NCI-H187 (cell line): ENCODE data around the gene PNCK.
"Not testable (repeated sequence)": the region's sequence is repeated elsewhere in the genome, so short reads cannot be mapped to it uniquely, and the experiment has no call there.

Experiments used
- DNase-seq, 2 experiments: peaks; one replicate each; lab custom pipeline; 2025; lab: John Stamatoyannopoulos, UW

The PNCK gene

DNA sequence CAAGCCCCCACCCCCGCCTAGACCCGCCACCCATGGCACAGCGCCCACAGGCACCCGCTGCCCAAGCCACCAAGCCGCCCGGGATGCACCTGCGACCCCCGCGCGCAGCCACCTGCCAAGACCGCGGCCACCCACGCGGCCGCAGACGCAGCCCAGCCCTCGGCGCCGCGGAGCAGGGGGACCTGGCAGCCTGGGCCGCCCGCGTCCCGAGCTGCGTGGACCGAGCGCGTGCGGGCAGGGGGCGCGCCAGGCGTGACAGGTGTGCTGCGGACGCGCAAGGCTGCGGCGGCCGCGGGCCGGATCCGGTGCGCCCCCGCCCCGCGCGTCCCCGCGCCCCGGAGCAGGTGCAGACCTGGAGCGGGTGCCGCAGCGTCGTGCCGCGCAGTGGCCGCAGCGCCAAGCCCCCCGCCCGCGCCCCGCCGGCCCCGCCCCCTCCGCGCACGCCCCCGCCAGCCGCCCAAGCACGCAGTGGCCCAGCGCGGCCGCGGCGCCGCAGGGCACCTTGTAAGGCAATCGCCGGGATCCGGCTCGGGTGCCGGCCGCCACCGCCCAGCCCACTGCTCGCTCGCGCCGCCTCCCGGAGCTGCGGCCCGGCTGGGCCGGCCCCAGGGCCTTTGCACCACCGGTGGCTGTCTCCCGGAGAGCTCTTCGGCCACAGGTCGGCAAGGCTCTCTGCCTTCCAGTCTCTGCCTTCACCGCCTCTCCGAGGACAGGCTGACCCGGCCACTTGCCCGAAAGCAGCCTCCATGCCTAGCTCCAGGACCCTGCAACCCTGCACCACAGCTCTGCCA is at the start of gene PNCK:
Gene PNCK, minus strand, starts transcription at position 386 of the 791 bp plus-strand sequence. CDS start 737 bp downstream, outside the sequence.
- DNase-seq, result no peak

DNA sequence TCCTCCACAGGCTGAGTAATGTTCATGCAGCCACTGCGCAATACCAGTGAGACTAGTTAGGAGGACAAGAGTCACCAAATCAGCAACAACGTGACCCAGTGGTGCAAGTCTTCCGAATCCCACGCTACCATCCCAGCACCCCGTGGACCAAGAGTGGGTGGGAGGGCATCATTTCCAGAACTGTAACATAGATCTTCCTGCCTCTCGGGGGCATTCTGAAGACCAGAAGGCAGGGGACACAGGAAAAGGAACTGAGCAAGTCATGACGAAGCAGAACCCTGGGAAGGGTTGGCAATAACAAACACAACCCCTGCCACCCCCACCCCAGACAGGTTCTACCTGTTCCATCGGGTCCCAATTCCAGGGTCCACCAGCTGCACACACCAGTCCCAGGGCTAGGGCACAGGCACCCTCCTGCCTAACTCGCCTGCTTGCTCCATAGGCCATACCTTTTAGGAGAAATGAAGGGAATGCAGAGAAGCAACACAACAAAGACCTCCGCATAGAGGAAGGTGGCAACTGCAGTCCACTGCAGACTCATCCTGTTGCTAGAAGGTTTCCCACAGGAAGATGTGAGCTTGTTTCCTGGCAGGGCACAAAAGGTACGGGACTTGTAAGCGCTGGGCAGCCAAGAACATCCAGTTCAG is 49.2 kb upstream of the PNCK start:
- no peak for DNase-seq

DNA sequence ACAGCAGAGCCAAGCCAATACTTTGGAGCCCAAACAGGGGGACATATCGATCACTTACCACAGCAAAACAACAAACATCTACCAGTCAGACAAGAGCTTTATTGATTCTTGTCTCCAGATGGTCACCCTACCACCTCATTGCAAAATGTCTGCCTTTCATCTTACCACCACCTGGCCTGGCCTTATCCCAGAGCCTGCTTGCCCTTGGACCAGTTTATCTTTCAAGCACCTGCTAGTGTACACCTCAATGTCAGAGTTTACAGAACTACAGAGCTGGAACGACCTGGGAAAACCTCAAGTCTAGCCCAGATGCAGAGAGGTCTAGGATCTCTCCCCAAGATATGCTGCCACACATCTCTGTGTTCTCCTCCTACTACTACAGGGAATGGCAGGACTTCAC is 46.1 kb upstream of the PNCK start:
- no peak for DNase-seq

DNA sequence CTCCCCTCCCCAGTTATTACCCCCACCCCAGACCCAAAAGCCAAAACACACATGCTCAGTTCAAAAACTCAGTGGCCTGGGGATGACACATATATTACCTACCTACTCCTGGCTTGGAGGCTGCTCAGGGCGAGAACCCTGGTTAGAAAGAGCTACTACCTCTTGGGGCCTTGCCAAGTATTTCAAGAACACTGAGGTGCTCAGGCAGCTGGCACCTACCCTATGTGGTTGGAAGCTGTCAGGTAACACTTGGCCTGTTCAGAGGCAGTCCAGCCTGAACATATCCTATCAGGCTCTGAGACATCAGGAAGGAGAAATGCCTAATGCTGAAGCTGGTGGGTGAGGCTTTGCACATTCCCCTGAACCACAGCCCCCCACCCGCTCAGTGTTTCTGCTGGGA is 45.6 kb upstream of the PNCK start:
- DNase-seq, result no peak

DNA sequence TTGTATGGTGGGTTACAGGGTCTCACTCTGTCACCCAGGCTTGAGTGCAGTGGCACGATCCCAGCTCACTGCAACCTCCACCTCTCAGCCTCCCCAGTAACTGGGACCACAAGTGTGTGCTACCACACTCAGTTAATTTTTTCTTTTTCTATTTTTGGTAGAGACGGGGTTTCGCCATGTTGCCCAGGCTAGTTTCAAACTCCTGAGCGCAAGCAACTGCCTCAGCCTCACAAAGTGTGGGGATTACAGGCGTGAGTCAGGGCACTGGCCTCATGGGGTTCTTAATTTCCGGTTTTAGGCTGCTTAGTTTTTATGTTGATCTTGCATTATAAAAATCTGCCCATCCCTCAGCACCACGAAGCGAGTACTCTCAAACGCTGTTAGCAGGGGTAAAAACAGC is 43.8 kb upstream of the PNCK start:
- DNase-seq, result no peak

DNA sequence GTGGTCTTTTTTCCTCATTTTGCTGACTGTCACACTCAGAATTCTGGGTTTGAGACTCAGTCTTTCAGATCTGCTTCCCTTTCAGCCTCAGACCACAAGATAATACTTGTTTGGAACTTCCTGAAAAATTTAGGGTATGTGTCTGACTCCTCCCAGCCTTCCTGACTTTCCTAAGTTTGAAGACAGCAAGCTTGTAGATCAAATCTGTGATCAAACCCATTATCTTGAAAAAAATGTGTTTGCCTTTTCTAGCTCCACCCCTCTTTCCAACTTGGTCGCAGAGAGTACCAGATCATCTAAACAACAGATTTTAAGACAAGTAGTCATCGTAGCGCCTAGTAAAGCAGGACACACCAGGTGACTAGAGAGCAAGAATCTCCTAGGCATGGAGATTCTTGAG is 40.6 kb upstream of the PNCK start:
- DNase-seq, result no peak

DNA sequence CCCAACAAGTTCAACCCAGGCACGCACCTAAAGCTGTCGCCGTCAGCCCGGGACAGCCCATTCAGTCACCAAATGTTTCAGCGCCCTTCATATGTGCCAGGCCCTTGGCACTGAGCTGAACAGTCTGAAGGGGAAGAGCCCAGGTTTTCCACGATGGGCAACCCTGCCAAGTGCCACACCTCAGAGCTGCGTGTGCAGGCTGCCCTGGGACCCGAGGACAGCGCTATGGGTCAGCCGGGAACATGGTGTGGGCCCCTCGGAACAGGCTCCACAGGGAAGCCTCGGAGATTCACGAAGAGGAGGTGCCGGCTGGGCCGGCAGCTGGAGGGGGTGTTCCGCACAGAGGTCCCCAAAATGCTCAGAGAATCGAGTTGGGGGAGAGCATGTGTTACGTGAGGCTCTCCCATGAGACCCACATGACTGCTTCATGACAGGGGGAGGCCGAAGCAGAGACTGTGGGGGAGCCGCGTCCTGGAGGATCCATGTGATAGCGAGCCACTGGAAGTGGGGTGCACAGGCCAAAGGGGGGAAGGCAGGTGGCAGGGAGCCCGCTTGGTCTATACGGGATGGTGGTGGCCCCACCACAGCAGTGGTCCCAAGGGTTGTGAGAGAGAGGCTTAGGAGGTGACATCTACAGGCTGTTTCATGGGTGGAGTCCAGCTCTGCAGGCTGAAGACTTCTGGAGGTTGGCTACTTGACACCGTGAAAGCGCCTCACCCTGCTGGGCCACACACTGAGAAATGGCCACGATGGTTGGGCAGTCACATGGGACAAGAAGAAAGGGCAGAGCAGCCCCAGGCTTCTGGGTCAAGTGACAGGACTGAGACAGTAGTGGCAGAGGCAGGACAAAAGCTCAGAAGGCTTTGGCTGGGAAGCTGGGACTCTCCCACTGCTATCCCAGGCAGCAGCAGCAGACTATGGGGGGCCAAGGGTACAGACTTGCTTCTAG is 36.4 kb upstream of the PNCK start:
- DNase-seq, result no peak

DNA sequence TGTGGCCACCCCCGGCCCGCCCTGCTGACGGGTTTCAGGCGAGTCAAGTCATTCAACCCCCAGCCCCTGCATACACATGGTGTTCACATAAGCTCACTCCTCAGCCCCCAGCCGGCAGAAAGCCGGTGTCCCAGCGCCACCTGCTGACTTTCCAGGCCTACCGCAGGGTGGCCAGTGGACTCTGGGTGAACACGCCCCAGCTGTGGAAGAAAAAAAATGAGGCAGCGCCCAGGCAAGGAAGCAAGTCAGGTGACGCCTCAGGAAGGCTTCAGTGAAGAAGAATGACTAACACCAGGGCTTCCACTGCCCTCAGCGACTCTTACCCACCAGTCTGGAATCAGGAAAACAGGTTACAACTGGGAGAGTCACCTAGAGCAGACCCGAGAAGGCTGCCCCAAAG is 34.8 kb upstream of the PNCK start:
- DNase-seq, result no peak

DNA sequence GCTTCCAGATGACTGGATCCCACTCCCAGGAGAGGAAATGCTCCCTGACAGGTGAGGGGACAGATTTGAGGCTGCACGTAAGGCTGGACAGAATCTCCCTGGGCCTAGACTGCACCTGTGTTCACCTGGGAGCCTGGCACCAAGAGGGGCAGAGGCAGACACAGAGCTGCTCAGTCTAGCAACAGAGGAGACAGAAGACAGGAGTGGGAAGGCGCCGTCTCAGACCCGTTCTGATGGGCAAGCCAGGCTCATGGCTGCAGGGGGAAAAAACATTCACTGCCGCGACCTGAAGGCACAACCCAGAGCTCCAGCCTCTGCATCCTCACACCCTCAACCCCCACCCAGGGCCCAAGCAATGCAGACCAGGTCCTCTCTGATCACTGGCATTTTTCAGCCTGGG is 33.8 kb upstream of the PNCK start:
- no peak for DNase-seq

DNA sequence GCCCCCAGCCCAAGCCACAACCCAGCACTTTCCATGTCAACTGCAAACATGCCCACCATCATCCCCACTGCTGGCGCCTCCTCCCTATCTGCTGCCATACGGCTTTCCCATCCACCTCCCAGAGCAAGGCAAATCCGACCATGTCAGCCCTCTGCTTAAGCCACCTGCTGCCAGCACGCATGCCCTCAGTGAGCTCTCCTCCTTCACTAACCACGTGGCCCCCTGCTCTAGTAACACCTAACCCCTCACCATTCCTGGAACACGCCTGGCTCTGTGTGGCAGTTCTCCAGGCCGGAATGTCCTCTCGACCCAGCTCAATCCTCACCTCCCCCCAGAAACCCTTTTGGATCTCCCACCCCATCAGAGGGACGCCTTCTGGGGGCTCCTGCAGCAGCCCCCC is 33.2 kb upstream of the PNCK start:
- no peak for DNase-seq

DNA sequence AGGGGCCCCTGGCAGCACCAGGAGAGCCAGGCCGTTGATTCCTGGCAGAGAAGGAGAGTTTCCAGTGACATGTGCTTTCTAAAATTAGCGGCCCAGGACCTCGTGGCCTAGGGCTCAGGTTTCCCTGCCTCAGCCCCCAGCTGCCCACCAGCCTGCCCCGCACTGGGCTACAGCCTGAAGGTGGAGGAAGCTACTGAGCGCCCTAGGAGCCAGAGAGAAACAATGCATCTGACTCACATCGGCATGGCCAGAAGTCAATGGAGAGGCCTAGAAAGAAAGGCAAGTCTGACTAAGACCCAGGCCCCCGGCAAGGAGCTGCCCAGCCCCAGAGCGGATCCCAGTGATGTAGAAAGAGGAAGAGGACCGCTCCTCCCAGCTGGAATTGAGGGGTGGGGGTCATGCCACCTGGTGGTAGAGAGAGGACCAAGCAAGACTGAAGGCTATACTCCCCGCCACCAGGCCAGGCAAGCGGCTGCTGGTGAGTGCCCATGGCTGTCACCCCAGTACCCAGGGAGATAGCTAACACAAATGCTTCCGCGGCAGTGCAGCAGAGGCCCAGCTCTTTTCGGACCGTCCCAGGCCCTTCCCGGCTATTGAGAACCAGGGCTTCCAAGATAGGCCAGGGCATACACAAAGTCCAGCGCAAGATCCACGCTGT is 31.9 kb upstream of the PNCK start:
- not testable (repeated sequence) for DNase-seq

DNA sequence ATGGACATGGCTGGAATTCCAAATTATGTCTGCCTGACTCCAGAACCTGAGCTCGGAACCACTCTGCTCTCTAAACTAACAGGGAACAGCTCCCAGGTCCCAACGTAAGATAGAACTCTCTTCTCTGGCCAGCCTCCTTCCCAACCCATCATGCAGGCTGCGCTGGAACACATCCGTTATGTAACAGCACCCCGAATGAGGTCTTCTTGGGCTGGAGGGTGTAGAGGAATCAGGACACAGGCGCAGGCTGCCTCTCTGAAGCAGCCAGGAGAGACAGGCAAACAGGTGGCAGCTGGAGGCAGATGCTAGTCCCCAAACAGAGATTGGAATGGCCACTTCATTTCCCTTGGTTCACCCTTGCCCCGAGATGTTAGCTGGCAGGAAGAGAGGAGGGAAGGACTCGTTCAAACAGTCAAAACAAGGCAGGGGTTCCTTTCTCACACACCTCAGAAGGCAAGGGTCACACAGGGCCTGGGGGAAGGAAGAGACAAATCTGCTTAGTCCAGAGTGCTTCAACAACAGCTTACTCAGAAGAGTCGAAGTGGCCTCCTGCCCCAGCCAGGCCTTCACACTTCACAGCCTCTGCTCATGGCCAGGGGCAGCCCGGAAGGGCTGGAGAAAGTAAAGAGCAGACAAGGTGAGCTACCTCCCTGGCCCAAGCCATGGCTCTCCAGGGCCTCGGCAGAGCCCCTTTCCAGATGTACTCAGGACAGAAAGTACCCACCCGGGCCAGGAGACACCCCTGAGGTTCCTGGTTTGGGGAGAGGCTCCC is 31.2 kb upstream of the PNCK start:
- DNase-seq, result not testable (repeated sequence)

DNA sequence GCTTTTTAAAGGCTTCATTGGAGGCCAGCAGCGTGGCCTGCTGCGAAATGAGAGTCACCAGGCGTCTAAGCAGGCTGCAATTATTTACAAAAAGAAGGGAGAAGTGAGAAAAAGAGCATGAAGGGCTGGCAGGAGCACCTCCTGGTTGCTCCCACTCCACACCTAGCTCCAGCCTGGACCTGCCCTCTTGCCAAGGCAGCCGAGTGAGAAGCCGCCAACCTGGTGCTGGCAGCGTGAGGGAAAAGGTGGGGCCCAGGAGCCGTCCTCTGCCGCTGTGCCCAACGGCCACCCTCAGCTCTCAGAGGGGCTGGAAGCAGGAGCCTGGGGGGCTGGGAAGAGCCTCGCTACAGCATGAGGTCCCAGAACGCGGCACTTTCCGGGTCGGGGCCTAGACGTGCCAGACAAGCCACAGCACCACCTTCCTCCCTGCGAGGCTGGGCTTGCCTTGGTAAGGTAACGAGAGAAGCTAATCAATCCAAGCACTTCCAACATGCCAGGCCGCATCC is 30.5 kb upstream of the PNCK start:
- no peak for DNase-seq

DNA sequence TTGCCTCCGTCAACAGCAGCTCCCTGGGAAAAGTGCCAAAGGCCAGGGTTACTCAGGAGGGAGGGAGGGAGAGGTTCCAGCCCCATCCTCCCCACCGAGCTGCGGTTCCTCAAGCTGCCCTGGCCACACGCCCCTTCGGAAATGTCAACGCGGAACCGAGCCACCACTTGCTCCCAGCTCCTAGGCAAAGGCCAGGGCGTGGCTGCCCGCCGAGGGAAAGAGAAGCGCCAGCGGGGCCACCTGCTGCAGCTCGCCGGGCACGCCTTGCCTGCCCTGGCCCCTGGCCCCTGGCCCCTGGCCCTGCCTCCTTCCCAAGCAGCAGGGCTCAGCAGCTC is 29.4 kb upstream of the PNCK start:
- no peak for DNase-seq

DNA sequence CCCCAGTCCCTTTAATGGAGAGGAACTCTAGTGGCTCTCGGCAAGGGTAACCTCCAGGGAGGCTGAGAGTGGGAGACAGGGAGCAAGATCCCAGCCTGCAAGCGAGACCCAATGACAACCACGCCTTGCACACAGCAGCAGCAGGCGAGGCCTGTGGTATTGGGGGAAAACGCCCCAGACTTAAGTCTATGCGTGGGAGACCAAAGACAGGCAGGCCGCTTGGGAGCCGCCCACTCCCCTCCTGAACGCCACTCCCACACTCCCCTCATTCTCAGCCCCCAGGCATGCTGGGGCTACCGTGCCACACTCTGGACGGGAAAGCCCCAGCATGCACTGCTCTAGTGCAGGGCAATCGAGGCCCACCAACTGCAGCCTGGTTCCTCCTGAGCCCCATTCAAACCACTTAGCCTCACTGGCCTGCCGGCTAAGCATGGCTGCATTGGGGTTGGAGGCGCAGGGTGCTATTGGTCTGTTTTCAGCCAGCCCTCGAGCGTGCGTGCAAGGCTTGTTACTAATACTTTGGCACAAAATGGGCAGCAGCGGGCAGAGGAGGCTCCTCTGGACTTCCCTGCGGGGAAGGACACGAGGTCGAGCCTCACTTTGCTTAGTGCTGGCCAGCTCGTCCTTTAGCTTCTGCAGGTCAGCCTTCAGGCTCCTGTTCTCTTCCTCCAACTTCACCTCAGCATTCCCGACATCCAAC is 28.9 kb upstream of the PNCK start:
- DNase-seq, result no peak

DNA sequence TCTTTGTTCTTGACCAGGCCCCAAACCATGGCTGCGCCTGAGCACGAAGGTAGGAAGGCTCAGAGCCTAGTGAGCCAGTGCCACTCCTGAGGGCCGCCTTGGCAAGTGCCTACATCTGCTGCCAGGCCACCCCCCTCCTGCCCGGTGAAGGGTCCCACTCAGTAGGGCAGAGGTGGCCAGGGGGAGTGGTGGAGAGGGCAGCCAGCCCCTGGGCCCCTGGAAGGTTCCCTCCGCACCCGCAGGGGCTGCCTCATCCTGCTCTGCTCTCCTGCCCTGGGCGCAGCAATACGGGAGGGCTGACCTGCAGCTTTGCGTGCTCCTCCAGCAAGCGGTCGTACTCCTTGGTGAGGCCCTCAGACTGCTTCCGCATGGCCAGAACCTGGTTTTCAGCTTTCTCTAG is 28.1 kb upstream of the PNCK start:
- no peak for DNase-seq

DNA sequence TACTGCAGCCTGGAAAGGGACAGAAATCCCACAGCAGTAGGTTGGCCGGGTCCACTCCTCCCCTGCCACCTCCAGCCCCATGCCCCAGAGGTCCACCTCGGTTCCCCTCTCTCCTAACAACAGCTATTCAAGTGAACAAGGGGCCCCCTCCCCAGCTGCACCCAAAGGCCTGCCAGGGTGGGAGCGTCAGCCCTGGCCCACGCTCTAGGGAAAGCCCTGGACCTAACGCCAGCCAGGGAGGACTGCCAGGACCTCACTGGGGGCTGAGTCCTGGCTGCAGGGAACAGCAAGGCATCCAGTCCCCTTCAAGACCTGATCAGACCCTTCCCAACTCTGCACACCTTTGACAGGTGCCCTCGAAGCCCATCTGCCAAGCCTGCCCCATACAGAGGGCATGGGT is 27.4 kb upstream of the PNCK start:
- no peak for DNase-seq

DNA sequence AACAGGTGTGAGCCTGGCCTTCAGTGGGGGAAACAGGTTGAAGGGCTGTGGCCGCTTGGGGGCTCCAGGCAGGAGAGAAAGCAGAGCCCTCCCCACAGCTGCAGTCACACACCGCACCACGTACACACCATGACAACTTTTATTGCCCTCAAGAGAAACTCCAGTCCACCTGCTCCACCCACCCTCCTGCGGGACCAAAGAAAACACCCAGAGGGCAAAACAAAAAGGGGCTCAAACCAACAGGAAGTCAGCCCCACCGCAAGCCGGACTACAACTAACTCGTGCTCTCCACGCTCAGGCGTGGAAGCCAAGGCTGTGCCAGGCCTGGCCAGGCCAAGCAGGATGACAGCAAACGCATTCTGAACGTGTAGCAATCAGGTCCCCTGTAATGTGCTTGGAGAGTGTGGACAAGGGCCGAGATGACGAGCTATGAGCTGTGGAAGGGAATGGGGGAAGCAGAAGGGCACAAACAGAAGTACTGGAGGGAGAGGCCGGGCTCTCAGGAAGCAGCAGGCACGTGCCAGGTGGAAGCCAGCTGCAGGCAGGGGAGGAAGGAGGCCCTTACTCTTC is 26.8 kb upstream of the PNCK start:
- DNase-seq, result no peak

DNA sequence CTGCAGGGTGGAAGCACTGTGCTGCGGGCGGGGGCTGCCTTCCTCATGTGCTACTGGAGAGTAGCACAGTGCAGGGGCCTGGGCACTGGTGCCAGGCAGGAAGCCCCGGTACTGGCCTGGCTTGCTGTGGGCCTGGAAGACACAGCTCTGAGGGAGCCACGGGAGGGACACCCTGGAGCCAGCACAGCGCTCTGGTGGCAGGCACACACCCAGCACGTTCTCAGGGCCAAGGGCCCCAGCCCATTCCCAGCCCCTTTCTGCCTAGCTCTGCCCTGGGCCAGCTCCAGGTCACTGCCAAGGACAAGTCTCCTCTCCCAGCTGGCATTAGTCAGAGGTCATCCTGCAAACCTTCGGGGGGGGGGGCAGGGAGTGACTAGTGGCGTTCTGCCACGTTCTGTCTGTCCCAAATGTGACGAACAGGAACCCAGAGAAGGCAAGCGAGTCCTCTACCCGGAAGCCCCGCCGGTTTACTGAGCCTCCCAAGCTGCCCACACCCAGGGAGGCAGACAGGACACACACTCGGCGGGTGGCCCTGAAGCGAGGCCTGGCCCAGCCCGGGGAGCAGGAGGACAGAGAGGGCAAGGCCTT is 26.3 kb upstream of the PNCK start:
- DNase-seq, result not testable (repeated sequence)
